Activated CD4-positive, alpha-beta T cell treated with anti-CD3 and anti-CD28 coated beads, Interleukin-2, amount 50 U/mL, for 24 hours (primary cell): ENCODE results near the gene ADD3.
"Not testable (repeated sequence)": the region's sequence is repeated elsewhere in the genome, so short reads cannot be mapped to it uniquely, and the experiment has no call there.

Experiments
- DNase-seq, 2 donors: peaks; one replicate each; pipeline ENCODE4 v3.0.0-alpha.2; 2020; ENCODE audit warnings: low read depth in 1 of 2, low spot score in 1 of 2

The ADD3 gene

GRCh38 chr10:110101464-110102144 lies 93.8 kb downstream of the ADD3 start:
- no peak for DNase-seq

- DNase-seq, result no peak
Measured at GRCh38 chr10:110103921-110104461, 96.2 kb downstream of the ADD3 start.

- no peak for DNase-seq
Measured at GRCh38 chr10:110105873-110106272, 98.1 kb downstream of the ADD3 start.

DNA sequence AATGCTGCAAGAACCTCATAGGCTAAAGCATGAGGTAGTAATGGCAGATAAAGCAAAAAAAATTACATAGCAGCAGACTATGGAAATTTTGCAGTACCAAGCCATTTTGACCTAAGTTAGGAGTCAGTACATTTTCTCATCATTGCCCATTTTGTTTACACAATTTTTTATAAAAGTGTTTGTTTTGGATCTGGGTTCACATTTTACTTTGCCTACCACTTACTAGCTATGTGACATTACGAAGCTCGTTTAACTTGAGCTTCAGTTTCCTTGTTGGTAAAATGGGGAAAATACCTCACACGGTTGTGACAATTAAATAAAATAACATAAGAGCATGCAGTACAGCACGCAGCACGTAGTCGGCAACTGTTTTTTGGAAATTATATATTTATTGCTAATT lies 99.6 kb downstream of the ADD3 start:
- DNase-seq, result no peak

- no peak for DNase-seq
Measured at GRCh38 chr10:110107887-110108286, 100.1 kb downstream of the ADD3 start.

DNA sequence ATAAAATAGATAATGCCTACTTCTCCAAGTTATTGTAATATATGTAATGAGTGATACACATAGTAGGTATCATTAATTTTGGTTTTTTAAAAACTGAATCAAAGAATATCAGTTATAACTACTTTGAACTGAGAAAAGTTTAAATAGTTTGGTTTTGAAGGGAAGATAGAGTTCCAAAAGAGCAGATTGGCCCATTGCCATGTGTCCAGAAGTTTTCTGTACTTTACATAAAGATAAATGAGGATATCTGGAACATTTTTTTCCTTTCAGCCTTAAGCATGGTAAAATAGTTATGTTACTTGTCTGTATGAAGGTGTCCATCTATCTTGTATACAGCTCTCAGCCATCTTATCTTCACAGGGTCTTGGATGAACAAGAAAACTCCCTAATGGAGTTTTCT lies 101.7 kb downstream of the ADD3 start:
- no peak for DNase-seq

DNA sequence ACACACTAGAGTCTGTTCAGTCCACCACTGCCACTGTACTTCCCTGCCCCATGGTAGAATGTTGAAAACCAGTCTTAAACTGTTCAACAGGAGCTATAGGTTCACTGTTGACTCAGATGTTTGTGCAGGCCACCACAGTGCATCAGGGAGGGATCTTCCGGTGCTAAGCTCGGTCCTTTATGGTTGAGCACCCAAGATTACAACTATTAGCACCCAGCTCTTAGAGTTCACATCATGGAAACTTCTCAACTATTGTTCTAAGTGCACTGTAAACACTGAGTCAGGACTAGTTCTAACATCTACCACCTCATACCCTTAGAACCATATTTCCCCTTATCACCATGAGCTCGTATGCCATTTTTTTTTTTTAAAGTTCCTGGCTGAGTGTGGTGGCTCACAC lies 102.6 kb downstream of the ADD3 start:
- no peak for DNase-seq

GRCh38 chr10:110113670-110114337 lies 106.0 kb downstream of the ADD3 start:
- no peak for DNase-seq

GRCh38 chr10:110114668-110115067 lies 106.9 kb downstream of the ADD3 start:
- not testable (repeated sequence) for DNase-seq

DNA sequence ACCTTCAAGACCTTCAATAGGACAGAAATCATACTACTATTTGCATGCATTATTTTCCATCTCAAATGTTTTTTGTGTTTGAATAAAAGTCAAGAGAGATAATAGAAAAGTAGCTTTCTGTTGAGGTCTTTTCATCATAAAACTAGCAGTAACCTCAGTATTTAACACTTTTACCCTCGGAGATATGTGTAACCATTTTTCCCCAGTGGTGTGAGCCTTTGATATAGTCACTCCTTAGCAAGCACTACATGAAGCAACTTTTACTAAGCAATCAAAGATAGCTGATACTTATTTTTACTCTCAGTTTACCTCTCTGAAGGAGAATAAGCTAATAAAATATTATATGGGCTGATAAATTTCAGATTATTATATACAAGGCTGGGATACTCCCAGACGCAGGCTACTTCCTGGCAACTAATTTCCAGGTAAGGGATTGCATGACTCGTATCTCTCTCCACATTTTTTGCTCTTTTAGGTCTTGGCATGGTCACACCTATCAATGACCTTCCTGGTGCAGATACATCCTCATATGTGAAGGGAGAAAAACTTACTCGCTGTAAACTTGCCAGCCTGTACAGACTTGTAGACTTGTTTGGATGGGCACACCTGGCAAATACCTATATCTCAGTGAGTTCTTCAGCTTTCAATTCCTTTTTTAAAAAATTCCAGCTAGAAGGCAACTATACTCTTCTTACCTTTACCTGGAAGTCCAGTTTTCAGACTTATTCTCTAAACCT lies 108.2 kb downstream of the ADD3 start:
- no peak for DNase-seq

GRCh38 chr10:110118891-110119621 lies 111.3 kb downstream of the ADD3 start:
- DNase-seq, result no peak

DNA sequence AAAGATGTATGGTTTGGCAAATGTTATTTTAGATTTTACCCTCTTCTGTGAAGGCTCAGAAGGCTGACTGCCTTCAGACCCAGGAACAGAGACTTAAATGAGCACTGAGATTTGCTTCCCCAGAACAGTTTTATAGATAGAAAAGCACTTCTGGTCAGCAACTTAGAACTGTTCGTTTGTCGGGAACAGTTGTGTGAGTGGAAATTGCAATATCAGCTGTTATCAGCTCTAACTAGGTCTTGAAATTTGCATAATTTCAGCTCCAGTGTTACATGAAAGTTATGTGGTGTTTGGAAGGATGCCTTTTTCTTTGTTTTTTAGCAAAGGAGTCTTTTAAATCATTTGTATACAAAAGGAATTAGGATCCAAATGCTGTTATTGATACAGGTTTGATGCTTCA lies 115.8 kb downstream of the ADD3 start:
- DNase-seq, result no peak

- no peak for DNase-seq
Measured at GRCh38 chr10:110129490-110129889, 121.7 kb downstream of the ADD3 start.

GRCh38 chr10:110134917-110135316 lies 127.1 kb downstream of the ADD3 start:
- no peak for DNase-seq

- DNase-seq, result not testable (repeated sequence)
Measured at GRCh38 chr10:110135836-110136235, 128.1 kb downstream of the ADD3 start.

DNA sequence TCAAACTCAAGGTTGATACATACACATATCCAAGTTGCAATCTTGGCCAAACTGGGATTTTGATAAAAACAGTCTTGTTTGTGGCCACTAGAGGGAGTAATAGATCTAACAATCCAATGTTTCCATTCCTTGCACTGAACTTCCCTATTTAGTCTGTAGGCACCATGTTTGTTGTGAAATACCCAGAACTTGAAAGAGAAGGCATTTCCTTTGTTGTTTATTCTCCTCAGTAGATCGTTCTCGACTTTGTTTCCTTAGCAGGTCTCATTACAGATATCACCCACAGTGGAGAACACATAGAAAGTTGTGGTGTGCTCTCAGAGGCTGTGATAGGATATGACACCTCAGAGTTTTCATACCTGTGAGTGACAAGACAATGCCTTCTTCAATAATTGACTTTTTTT lies 129.4 kb downstream of the ADD3 start:
- peak in 1 of 2 donors; percentile 21 for DNase-seq

DNA sequence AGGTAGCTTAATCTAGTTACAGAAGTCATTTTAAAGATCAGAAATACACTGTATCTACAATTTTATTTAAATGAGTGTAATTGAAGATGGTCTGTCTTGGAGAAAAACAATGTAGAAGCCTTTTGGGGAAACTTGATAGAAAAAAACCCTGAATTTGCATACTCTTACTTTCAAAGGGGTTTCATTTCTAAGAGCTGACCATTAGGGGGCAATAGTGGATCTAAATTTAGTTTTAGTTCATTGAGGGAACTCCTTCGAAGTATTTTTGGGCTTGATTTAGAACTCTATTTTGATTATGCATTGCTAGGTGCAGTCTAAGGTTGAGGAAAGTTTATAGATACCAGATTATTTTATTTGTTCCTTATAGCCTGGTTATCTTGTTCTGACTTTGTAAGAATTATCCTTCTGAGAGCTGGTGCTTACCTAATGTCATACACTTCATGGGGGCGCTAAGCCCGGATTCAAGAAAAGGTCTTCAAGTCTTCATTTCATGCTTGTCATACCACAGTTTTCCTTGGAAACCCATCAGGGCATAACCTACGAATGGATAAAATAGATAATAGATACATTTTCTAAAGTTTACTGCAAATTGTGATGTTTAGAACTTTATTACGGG lies 130.5 kb downstream of the ADD3 start:
- DNase-seq, result peak in 1 of 2 donors; percentile 23

GRCh38 chr10:110141185-110141584 lies 133.4 kb downstream of the ADD3 start:
- DNase-seq, result no peak

- no peak for DNase-seq
Measured at GRCh38 chr10:110141871-110142635, 134.3 kb downstream of the ADD3 start.

DNA sequence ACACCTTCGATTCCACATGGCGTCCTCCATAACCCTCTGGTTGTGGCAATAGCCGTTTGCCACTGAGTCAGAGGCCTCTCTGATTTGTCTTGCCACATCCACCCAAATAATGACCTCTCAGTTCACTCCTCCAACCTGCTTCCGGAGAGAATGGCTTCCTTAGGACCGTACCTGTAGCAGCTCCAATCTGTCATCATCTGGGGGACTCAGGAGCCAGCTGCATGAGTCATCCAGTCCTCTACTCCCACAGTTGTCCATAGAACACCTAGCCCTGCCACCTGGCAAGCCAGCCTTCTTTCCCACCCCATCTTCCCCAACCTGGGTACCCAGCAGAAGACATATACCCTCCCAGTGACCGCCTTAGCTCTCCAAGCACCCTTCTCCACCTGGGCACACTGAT lies 135.2 kb downstream of the ADD3 start:
- DNase-seq, result no peak
